Kidney epithelial cell (primary cell): Measurements from ENCODE around the gene OSBPL2. TPM values are rescaled to one million over a fixed set of nuclear protein-coding genes. Genes with fewer than 3 reads are reported as not detected.

Experiments
- DNase-seq: peaks from one replicate; pipeline ENCODE4 v3.0.0-alpha.2; 2010; ENCODE audit warnings: low read depth
- H3K27me3 ChIP-seq: 2 replicates; pipeline ENCODE4 v1.6.0; 2011; ENCODE audit warnings: low read length; ENCODE audit not compliant: control insufficient read depth, insufficient read depth
- H3K36me3 ChIP-seq: 2 replicates; pipeline ENCODE4 v1.5.1; 2011; ENCODE audit warnings: low read length; ENCODE audit not compliant: control insufficient read depth, insufficient read depth
- H3K4me3 ChIP-seq: 2 replicates; pipeline ENCODE4 v1.5.1; 2011; ENCODE audit warnings: low read depth, mild to moderate bottlenecking, control low read depth, low read length
- total RNA-seq: library from RNA; depleted of rRNA; stranded (reverse); fragments of >200 nt; gene quantifications from 2 replicates; pipeline ENCODE4 v1.2.3, GENCODE V29; 2015
- TF ChIP-seq, protein P1 (sequence below): IDR thresholded peaks from 2 replicates; pipeline ENCODE4 v1.5.1; 2011; ENCODE audit warnings: mild to moderate bottlenecking, moderate library complexity, low read length, control low read depth, inconsistent platforms; ENCODE audit not compliant: insufficient read depth, poor library complexity, severe bottlenecking

The OSBPL2 gene
- 26.5 and 30.3 TPM in 2 replicates for total RNA-seq

- peak within 1 kb of the TSS; percentile 86 for H3K4me3 ChIP-seq
- TF ChIP-seq, protein P1, sequence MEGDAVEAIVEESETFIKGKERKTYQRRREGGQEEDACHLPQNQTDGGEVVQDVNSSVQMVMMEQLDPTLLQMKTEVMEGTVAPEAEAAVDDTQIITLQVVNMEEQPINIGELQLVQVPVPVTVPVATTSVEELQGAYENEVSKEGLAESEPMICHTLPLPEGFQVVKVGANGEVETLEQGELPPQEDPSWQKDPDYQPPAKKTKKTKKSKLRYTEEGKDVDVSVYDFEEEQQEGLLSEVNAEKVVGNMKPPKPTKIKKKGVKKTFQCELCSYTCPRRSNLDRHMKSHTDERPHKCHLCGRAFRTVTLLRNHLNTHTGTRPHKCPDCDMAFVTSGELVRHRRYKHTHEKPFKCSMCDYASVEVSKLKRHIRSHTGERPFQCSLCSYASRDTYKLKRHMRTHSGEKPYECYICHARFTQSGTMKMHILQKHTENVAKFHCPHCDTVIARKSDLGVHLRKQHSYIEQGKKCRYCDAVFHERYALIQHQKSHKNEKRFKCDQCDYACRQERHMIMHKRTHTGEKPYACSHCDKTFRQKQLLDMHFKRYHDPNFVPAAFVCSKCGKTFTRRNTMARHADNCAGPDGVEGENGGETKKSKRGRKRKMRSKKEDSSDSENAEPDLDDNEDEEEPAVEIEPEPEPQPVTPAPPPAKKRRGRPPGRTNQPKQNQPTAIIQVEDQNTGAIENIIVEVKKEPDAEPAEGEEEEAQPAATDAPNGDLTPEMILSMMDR, result no peak
- no peaks in the 10 kb centered on the region for H3K36me3 ChIP-seq
- DNase-seq, result peak; percentile 80
- peaks cover 3% of the 10 kb centered on the region for H3K27me3 ChIP-seq
These were observed at the start of gene OSBPL2 for GRCh38 chr20:62237801-62238568. Gene OSBPL2 (plus strand): TSS chr20:62238521. CDS start chr20:62256185, 17,664 bp downstream.

DNA sequence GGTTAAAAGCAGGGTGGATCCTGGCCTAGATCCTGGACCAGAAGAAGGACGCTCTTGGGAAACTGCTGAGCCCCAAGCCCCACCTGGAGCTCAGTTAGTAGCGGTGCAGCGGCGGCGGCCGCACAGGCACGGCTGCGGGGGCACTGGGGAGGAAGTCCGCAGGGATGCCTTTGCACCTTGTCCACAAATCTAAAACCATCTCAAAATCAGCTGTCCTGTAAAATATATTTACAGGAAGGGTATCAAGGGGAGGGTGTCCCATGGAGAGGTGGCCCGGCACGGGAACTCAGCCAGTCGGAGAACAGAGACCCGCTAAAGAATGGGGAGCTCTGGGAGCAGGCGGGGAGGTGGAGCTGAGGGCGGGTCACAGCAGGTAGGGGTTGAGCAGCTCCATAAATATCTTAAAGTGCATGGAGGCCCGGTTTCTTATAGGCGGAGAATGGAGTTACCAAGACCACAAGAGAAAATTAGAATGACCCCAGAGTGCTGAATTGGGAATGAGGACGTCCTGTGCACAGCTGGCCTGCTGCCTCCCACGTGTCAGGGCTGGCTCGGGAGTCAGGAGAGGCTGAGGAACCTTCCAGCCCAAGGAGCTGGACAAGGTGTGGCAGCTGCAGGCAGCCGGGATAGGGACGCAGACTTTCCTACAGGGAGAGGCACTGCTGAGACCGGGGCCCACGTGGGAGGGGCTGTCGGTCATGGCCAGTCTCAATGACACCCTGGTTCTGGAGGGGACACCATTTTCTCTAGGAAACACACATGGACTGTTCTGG is 47.5 kb upstream of the OSBPL2 start:
- DNase-seq, result no peak
- Histone ChIP-seq H3K27me3 (no peaks in the 10 kb centered on the region), H3K4me3 (no peak overlapping the region), H3K36me3 (no peaks in the 10 kb centered on the region)
- TF ChIP-seq, protein P1, result no peak

DNA sequence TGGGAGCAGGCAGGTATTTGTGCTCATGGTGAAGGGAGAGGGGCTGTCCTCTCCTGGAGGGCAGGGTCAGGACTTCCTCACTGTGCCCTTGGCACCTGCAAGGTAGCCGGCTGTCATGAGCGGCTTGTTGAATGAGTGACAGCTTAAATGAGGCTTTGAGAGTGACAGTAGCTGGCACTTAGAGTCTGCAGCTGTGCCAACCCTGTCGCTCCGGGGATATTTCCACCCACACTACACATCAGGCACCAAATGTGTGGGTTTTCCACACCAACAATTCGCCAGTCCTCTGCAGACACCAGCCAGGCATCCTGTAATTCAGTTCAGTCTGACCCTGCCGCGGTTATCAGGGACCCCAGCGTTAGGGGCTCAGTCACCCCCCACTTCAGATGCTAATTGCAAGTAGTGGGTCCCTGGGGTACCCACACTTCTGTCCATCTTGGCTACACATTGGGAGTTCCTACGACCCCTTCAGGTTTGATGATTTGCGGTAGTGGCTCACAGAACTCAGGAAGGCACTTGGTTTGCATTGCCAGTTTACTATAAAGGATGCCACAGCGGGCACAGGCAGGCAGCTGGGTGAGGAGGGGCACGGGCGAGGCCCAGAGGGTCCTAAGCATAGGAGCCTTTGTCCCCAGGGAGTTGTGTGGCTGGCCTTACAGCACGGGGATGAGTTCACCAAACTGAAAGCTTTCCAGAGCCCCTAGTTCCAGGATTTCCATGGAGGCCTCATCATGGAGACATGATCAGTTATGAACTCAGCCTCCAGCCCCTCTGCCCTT is 46.4 kb upstream of the OSBPL2 start:
- TF ChIP-seq, protein P1, result no peak
- Histone ChIP-seq H3K36me3 (no peaks in the 10 kb centered on the region), H3K4me3 (no peak overlapping the region)

DNA sequence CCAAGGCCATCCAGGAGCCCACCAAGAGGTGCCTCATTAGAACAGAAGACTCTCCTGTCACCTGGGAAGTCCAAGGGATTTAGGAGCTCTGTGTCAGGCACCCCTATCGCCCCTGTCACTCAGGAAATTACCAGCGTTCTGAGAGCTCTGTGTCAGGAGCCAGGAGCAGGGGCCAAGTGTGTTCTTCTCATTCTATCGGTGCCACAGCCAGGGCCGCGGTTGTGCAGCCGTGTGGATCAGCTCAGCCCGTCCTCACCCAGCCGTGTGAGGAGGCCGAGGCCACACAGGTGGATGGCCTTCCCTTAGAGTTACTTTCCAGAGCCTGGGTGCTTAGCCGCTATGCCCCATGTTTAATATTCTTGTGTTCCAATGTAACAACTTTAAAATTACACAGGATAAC is 45.7 kb upstream of the OSBPL2 start:
- TF ChIP-seq, protein P1, result no peak
- DNase-seq, result no peak
- Histone ChIP-seq H3K4me3 (no peak overlapping the region), H3K27me3 (no peaks in the 10 kb centered on the region), H3K36me3 (no peaks in the 10 kb centered on the region)

More for the DNA sequence above, 46.4 kb upstream of the OSBPL2 start:
- DNase-seq, result no peak
- H3K27me3 ChIP-seq, result no peaks in the 10 kb centered on the region

DNA sequence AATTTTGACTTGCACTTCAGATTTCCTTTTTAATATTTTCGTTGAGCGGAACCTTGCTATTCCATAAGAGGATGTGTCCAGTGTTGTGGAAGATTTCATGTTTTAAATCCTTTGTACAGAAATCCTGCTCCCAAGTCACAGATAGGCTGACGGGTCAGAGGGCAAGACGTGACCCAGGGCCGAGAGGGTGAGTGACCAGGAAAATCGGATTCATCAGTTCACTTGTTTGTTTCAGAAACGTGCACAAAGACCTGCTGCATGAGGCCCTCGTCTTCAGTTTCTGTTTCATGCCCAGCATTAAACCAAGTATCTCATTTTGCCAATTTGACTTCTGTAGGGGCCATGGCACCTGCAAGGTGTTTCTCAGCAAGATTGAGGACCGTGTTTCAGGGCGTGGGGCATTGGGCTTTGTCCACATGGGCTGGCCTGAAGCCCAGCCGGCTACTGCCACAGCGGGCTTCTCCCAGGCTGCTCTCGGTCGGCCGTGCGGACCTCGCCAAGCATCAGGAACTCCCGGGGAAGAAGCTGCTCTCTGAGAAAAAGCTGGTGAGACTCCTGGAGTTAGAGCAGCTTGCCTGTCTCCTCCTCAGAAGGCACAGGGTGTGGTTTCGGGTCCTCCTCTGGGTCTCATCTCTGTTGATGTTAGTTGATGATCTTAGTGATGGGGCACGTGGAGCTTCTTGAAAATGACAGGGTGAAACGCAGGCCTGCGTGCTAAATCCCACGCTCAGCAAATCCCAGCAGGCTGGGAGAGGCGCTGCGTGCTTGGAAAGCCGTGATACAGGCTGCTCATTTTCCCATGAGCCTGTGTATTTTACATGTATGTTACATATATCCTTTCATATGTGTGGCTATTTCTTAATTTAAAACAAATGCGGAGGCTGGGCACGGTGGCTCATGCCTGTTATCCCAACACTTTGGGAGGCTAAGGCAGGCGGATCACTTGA is 45.0 kb upstream of the OSBPL2 start:
- DNase-seq, result no peak
- Histone ChIP-seq H3K27me3 (no peaks in the 10 kb centered on the region), H3K36me3 (peaks cover under 1% of the 10 kb centered on the region), H3K4me3 (no peak overlapping the region)
- TF ChIP-seq, protein P1, result no peak
